Activated CD4-positive, CD25-positive, alpha-beta regulatory T cell treated with anti-CD3 and anti-CD28 coated beads, Interleukin-2, amount 50 U/mL, for 16 hours (primary cell): ENCODE measurements around the gene EOGT.

Experiments used
- DNase-seq: peaks from one replicate; pipeline ENCODE4 v3.0.0-alpha.2; 2020; ENCODE audit warnings: low read depth, low spot score

EOGT gene

GRCh38 chr3:69013253-69014021 is at the start of gene EOGT:
TSS of gene EOGT (minus strand) at chr3:69013684. CDS start at chr3:69009846, 3,838 bp downstream.
- peak; percentile 58 for DNase-seq

- no peak for DNase-seq
Observed at GRCh38 chr3:69059688-69060087, 46.2 kb upstream of the EOGT start.

GRCh38 chr3:69058947-69059224 is 45.4 kb upstream of the EOGT start:
- DNase-seq: no peak

- DNase-seq: no peak
Observed at GRCh38 chr3:69058180-69058946, 44.9 kb upstream of the EOGT start.

GRCh38 chr3:69052472-69052898 is 39.0 kb upstream of the EOGT start:
- DNase-seq: no peak

- peak; percentile 97 for DNase-seq
Observed at GRCh38 chr3:69051756-69052471, 38.4 kb upstream of the EOGT start, which contains the start of gene TMF1. TSS of gene TMF1 (minus strand) at chr3:69052333. CDS start at chr3:69052086, 247 bp downstream.

- DNase-seq: no peak
Observed at GRCh38 chr3:69048990-69049389, 35.5 kb upstream of the EOGT start.

GRCh38 chr3:69044608-69045007 is 31.1 kb upstream of the EOGT start:
- no peak for DNase-seq

- no peak for DNase-seq
Observed at GRCh38 chr3:69033470-69033869, 20.0 kb upstream of the EOGT start.

GRCh38 chr3:69032737-69033136 is 19.3 kb upstream of the EOGT start:
- DNase-seq: no peak

- no peak for DNase-seq
Observed at GRCh38 chr3:69032142-69032541, 18.7 kb upstream of the EOGT start.

GRCh38 chr3:69031635-69032034 is 18.2 kb upstream of the EOGT start:
- no peak for DNase-seq

- no peak for DNase-seq
Observed at GRCh38 chr3:69020857-69021256, 7.4 kb upstream of the EOGT start.

- no peak for DNase-seq
Observed at GRCh38 chr3:69020424-69020823, 6.9 kb upstream of the EOGT start.

GRCh38 chr3:69016901-69017300 is 3.4 kb upstream of the EOGT start:
- DNase-seq: no peak

GRCh38 chr3:69016102-69016501 is 2.6 kb upstream of the EOGT start:
- DNase-seq: no peak

GRCh38 chr3:69014022-69014580 is 617 bp upstream of the EOGT start:
- no peak for DNase-seq

GRCh38 chr3:69012800-69013252 is 658 bp downstream of the EOGT start:
- no peak for DNase-seq

- DNase-seq: no peak
Observed at GRCh38 chr3:69012100-69012799, 1.2 kb downstream of the EOGT start.

GRCh38 chr3:69011096-69011730 is 2.3 kb downstream of the EOGT start:
- no peak for DNase-seq
